ENCODE data around the gene N4BP2. TPM values are rescaled to one million over a fixed set of nuclear protein-coding genes. Genes with fewer than 3 reads are reported as not detected.
A peak's percentile ranks its signal among the peaks of the same experiment; 100 is the strongest.
"Not testable (repeated sequence)": the region's sequence is repeated elsewhere in the genome, so short reads cannot be mapped to it uniquely, and the experiment has no call there.

N4BP2 gene
- total RNA-seq, 1 donor from 2014 or later = 8.9 TPM

DNA sequence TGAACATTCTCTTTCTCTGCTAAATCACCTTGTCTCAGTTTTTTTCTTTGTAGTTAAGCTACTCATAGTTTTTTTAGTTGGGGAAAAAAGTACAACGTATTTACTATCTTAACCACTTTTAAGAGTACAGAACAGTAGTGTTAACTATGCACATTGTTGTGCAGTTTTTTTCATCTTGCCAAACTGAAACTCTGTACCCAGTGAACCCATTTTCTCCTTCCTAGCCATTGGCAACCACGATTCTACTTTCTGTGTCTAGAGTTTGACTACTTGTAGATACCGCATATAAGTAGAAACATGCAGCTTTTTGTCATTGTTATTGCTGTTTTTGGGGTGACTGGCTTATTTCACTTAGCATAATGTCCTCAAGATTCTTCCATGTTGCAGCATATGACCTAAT lies 10.0 kb downstream of the N4BP2 start:
- DNase-seq (ENCODE audit: low spot score) = no peak
- no peak for ATAC-seq
- intact Hi-C loops (cut with DNase I) = no loop called here

DNA sequence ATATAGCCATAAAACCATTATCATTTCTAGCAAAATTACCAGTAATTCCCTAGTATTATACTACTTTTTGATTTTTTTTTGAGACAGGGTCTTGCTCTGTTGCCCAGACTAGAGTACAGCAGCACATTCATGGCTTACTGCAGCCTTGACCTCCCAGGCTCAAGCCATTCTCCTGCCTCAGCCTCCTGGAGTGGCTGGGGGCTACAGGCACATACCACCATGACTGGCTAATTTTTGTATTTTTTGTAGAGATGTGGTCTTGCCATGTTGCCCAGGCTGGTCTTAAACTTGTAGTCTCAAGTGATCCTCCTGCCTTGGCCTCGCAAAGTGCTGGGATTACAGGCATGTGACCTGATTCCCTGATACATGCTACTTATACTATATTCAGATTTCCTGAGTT lies 13.7 kb downstream of the N4BP2 start:
- intact Hi-C loops (cut with DNase I) = no loop called here
- no peak for ATAC-seq
- no peak for DNase-seq (ENCODE audit: low spot score)

DNA sequence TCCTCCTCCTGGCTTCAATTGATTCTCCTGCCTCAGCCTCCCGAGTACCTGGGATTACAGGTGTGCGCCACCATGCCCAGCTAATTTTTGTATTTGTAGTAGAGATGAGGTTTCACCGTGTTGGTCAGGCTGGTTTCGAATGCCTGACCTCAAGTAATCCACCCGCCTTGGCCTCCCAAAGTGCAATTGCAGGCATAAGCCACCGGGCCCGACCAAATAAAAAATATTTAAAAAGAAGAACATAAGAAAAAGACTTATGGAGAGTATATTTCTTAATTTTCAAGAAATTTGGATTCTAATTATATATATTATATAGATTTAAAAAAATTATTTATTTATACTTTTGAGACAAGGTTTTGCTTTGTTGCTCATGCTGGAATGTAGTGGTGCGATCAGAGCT lies 29.8 kb downstream of the N4BP2 start:
- intact Hi-C loops (cut with DNase I) = no loop called here
- ATAC-seq = no peak
- DNase-seq (ENCODE audit: low spot score) = no peak

DNA sequence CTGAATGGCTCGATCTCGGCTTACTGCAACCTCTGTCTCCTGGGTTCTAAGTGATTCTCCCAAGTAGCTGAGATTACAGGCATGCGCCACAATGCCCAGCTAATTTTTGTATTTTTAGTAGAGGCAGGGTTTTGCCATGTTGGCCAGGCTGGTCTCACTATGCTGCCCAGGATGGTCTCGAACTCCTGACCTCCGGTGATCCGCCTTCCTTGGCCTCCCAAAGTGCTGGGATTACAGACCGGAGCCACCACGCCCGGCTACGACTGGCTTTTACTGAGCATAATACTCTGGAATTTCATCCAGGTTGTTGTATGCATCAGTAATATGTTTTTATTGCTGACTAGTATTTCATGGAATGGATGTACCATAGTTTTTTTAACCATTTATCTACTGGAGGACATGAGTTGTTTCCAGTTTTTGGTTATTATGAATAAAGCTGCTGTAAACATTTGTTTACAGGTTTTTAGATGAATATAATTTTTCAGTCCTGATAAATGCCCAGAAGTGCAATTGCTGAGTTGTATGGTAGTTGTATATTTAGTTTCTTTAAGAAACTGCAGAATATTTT lies 31.2 kb downstream of the N4BP2 start:
- intact Hi-C loops (cut with DNase I) = no loop called here
- no peak for DNase-seq (ENCODE audit: low spot score)
- ATAC-seq = no peak

DNA sequence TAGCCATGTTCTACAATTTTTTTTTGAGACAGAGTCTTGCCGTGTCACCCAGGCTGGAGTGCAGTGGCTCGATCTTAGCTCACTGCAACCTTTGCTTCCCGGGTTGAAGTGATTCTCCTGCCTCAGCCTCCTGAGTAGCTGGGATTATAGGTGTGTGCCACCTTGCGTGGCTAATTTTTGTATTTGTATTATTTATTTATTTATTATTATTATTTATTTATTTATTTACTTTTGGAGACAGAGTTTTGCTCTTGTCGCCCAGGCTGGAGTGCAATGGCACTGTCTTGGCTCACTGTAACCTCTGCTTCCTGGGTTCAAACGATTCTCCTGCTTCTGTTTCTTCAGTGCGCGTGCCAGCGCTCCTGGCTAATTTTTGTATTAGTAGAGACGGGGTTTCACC lies 36.8 kb downstream of the N4BP2 start:
- intact Hi-C loops (cut with DNase I); ATAC-seq; DNase-seq (ENCODE audit: low spot score): not testable (repeated sequence)

DNA sequence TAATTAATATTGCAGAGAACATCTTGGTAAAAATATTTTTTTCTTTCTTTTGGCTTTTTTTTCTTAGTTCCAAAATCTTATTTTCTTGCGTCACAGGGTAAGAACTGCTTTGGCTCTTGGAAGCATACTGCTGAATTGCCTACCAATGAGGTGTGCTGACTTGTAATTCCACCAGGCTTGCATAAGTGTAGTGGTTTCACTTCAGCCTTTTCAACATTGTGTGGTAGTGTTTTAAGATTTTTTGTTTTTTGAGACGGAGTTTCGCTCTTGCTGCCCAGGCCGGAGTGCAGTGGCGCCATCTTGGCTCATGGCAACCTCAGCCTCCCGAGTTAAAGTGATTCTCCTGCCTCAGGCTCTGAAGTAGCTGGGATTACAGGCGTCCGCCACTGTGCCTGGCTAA lies 42.4 kb downstream of the N4BP2 start:
- ATAC-seq (no peak), DNase-seq (ENCODE audit: low spot score) (no peak)
- intact Hi-C loops (cut with DNase I) = no loop called here

DNA sequence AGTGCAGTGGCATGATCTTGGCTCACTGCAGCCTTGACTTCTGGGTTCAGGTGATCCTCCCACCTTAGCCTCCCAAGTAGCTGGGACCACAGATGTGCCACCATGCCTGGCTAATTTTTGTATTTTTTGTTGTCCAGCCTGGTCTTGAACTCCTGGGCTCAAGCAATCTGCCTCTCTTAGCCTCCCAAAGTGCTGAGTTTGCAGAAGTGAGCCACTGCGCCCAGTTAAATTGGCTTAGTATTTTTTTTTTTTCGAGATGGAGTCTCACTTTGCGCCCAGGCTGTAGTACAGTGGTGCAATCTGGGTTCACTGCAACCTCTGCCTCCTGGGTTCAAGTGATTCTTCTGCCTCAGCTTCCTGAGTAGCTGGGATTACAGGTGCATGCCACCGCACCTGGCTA lies 50.5 kb downstream of the N4BP2 start:
- intact Hi-C loops (cut with DNase I) = not testable (repeated sequence)

DNA sequence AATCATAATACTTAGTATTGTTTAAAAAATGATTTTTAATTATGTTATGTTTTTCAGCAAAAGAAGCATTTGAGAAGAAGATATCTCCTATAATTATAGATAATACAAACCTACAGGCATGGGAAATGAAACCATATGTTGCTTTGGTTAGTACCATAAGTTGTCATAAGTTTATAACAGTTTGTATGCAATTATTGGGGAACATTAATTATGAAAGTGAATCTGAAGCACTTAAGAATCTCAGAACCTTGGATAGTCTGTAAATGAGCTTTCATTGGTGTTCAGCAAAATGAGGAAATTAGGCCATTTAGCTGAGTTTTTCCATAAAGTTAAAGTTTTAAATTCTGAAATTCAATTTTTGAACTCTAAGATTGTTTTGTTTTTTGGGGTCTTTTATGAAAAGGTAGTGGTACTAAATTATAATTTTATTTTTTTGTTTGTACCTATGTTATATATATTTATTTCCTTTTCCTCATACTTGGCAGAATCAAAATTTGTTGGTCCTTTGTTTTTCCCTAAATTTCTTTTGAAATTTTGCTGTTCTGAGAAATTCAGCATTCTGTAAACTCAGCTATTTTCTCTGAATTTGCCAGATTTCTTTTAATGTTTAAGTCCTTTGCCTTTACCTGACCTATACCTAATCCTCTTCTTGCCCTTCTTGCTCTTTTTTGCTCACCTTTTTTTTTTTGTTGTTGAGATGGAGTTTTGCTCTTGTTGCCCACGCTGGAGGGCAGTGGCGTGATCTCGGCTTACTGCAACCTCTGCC lies 55.6 kb downstream of the N4BP2 start:
- no peak for ATAC-seq
- intact Hi-C loops (cut with DNase I) = no loop called here
- DNase-seq (ENCODE audit: low spot score) = no peak

More for the DNA sequence above, 50.5 kb downstream of the N4BP2 start:
- not testable (repeated sequence) for DNase-seq (ENCODE audit: low spot score); ATAC-seq

DNA sequence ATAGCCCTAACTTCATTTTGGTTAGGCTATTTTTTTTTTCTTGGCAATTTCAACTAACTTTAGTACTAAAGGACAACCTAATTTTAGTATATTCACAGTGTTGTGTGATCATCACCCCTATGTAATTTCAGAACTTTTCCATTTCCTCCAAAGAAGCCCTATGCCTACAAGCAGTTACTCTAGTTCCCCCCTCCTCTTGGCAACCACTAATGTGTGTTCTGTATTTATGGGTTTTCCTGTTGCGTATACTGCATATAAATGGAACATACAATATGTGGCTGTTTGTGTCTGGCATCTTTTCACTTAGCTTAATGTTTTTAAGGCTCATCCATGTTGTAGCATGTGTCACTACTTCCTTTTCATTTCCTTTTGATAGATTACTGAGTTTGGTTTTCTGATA lies 57.6 kb downstream of the N4BP2 start:
- intact Hi-C loops (cut with DNase I) = no loop called here
- DNase-seq (ENCODE audit: low spot score) = no peak
- ATAC-seq = no peak

DNA sequence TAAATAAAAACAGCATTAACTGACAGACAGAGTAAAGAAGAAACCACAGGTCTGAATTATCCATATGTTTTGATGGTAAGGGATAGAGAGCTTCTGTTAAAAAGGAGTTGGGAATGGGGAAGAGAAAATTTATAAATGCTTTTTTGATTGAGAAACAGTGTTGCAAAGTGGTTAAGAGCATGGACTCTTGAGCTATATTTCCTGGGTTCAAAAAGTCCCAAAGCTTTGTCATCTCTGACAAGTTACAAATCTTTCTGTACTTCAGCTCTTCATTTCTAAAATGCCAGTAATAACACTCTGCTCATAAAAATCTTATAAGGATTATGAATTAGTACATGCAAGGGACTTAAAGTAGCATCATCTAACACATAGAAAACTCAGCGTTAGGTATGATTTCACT lies 62.2 kb downstream of the N4BP2 start:
- intact Hi-C loops (cut with DNase I) = no loop called here
- no peak for ATAC-seq
- no peak for DNase-seq (ENCODE audit: low spot score)

DNA sequence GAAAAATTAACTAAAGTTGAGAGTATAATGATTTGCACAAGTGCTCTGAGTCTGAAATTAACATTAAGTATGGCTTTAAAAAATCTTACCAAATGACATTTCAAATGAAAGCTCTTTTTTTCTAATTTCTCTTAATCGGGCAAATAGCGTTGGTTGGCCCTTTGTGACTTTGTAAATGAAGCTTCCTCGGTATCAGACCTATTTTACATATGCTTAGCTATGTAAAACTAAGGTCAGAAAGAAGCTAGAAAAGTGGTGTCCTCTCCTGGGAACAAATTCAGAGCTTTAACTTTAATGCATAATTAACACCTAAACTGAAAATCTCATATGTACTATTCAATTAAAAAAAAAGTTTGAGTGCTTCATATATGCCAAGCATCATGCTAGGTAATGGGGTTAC lies 62.7 kb downstream of the N4BP2 start:
- intact Hi-C loops (cut with DNase I) = no loop called here
- DNase-seq (ENCODE audit: low spot score) = no peak

DNA sequence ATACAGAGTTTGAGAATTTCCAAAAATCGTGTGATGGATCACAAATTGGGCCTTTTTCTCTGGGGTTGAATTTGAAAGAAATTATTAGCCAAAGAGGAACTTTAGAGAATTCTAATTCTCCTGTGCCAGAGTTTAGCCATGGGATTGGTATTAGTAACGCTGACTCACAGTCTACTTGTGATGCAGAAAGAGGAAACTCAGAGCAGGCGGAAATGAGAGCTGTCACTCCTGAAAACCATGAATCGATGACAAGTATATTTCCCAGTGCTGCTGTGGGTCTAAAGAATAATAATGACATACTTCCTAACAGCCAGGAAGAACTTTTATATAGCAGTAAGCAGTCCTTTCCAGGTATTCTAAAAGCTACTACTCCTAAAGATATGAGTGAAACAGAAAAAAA lies 64.9 kb downstream of the N4BP2 start:
- DNase-seq (ENCODE audit: low spot score) (no peak), ATAC-seq (peak; percentile 56)
- intact Hi-C loops (cut with DNase I) = no loop called here

More for the DNA sequence above, 62.7 kb downstream of the N4BP2 start:
- no peak for ATAC-seq

DNA sequence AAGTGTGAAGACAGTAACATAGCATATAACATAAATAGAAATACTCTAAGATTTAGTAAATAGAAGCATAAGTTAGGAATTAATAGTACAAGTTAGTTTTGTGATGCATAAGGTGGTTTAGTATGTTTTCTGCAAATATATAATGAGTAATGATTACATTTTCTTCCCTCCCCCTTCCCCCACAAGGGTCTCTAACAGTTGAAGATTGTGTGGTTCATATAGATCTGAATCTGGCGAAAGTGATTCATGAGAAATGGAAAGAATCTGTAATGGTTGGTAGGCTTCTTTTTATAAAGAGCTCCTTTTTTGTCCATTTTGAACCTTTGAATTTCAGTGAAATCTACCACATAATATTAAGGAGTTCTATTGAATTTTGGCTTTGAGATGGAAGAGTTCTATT lies 66.3 kb downstream of the N4BP2 start:
- intact Hi-C loops (cut with DNase I) = no loop called here
- DNase-seq (ENCODE audit: low spot score) (no peak), ATAC-seq (no peak)

DNA sequence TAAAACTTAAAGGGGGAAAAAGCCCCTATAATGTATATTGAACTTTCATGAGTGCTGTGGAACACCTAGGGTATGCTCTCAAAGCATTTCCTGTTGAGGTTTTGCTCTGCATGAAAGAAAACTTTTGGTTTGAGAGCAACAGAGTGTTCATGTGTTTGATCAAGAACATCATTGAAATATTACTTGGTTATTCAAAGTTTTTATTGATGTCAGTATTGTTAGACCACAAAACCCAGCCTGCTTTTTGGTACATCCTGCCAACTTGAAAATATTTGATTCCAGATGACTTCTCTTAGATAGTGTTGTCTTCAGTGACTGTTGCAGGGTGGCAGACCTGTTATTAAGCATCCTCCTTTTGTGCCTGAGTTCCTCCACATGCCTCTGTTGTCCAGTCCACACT lies 68.0 kb downstream of the N4BP2 start:
- intact Hi-C loops (cut with DNase I) = no loop called here
- ATAC-seq (no peak), DNase-seq (ENCODE audit: low spot score) (no peak)

DNA sequence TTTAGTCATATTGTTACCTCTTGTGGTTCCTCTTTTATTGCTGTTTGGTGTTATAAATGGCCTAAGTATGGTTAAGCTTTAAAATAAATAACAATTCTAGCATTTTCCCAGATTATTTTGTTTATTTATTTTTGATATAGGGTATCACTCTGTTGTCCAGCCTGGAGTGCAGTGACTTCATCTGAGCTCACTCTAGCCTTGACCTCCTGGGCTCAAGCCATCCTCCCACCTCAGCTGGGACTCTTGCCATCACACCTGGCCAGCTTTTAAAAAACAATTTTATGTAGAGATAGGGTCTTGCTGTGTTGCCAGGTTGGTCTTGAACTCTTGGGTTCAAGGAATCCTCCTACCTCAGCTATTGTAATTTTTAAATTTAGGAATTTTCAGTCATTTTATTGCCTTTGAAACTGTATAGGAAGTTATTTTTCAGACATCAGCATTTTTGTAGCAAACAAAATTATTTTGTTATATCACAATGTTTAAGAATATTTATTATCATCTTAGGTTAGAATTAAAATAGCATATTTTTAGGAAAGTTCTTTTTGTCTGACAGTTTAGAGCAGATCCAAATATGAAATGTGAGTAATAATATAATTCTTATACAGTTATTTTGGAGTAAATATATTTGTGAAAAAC lies 73.9 kb downstream of the N4BP2 start:
- DNase-seq (ENCODE audit: low spot score) (no peak), ATAC-seq (no peak)
- intact Hi-C loops (cut with DNase I) = no loop called here

DNA sequence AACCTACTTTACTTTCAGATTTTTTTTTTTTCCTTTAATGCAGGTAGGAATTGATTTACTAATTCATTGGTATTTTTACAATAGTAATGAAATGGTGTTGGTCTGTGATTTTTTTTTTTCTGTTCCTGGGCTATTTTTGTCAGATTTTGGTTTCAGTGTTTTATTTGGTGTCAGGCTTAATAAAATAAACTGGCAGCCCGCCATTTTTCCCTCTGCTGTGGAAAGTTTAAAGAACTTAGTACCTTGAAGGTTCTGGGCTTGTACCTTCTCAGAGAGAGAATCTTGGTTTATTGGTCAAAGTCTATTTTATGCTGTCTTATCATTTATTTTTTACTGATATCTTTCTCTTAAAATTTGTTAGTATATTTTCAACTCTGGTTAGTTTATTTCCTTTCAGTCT lies 76.2 kb downstream of the N4BP2 start:
- DNase-seq (ENCODE audit: low spot score) (no peak), ATAC-seq (no peak)
- intact Hi-C loops (cut with DNase I) = no loop called here

DNA sequence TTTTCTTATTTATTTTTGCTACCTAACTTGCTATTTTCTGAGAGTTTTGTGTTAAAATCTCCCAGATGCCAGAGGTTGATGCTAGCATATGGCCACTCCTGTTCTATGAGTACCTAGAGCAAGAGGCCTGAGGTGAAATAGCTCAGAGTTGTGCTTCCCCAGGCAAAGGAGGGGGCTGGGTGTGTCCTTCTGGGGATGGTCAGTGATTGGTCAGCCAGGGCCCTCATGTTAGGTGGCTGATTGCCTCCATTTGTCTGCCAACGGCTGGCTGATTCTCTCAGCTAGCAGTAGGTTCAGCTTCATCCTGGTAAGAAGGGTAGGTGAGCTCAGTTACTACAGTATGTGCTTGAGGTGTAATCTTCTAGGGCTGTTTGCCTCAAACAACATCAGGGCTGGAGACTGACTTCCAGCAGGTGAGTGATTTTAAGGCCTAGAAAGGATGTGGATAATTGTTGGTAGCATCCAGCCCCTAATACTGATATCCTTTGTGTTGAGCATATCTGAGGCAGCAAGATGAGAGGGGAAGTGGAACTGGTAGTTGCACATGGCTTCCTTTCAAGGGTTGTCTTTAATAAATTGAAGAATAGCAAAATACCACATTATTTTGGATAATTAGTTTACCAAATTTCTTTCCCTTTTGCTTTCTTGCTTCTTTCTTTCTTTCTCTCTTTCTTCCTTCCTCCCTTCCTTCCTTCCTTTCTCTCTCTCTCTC lies 77.7 kb downstream of the N4BP2 start:
- ATAC-seq = no peak
- intact Hi-C loops (cut with DNase I) = no loop called here
- DNase-seq (ENCODE audit: low spot score) = no peak

DNA sequence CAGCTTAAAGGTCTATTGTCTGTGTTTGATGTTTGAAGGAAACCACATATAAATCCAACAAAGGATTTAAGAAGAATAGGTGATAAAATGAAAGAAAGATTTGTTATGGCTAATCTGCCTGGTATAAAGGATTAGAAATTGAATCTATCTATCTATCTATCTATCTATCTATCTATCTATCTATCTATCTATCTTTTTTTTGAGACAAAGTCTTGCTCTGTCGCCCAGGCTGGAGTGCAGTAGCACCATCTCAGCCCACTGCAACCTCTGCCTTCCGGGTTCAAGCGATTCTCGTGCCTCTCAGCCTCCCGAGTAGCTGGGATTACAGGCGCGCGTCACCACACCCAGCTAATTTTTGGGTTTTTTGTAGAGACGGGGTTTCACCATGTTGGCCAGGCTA lies 79.6 kb downstream of the N4BP2 start:
- ATAC-seq; intact Hi-C loops (cut with DNase I); DNase-seq (ENCODE audit: low spot score): not testable (repeated sequence)

DNA sequence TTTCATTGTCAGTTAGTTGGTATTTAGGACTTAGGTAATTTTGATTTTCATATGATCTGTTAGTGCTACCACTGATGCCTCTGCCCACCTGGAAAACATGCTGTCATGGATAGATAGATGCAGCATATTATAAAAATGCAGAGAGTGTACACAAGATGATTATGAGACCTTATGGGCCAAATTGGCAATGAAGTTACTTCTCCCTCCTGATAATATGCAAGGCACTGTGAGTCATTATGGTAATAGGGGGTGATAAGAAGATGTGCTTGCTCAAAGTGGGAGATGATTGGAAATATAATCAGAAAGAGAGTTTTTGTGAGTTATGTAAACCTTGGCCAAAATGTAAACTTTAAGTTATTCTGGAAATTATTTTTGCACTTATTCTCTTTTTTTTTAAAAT lies 83.5 kb downstream of the N4BP2 start:
- ATAC-seq (no peak), DNase-seq (ENCODE audit: low spot score) (no peak)

DNA sequence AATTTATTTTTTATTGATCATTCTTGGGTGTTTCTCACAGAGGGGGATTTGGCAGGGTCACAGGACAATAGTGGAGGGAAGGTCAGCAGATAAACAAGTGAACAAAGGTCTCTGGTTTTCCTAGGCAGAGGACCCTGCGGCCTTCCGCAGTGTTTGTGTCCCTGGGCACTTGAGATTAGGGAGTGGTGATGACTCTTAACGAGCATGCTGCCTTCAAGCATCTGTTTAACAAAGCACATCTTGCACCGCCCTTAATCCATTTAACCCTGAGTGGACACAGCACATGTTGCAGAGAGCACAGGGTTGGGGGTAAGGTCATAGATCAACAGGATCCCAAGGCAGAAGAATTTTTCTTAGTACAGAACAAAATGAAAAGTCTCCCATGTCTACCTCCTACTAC lies 83.9 kb downstream of the N4BP2 start:
- ATAC-seq; DNase-seq (ENCODE audit: low spot score); intact Hi-C loops (cut with DNase I): not testable (repeated sequence)

More for the DNA sequence above, 83.5 kb downstream of the N4BP2 start:
- intact Hi-C loops (cut with DNase I) = no loop called here

All from sciatic nerve (tissue), 2 donors.